Ishikawa (cell line): ENCODE data around the gene ESRRA.

Experiments used
- CEBPB ChIP-seq: IDR thresholded peaks from 2 replicates; pipeline ENCODE4 v1.6.1; 2012
- CREB1 ChIP-seq: IDR thresholded peaks from 2 replicates; pipeline ENCODE4 v1.6.1; 2012; ENCODE audit warnings: low read depth
- EP300 ChIP-seq: IDR thresholded peaks from 2 replicates; pipeline ENCODE4 v1.6.1; 2012; ENCODE audit warnings: borderline replicate concordance
- MAX ChIP-seq: IDR thresholded peaks from 2 replicates; pipeline ENCODE4 v1.6.1; 2012
- RAD21 ChIP-seq: IDR thresholded peaks from 2 replicates; pipeline ENCODE4 v1.6.1; 2012; ENCODE audit warnings: low read depth
- TAF1 ChIP-seq: IDR thresholded peaks from 2 replicates; pipeline ENCODE4 v1.6.1; 2012; ENCODE audit warnings: low read depth, mild to moderate bottlenecking
- TCF12 ChIP-seq: IDR thresholded peaks from 2 replicates; pipeline ENCODE4 v1.6.1; 2012; ENCODE audit warnings: low read depth
- TEAD4 ChIP-seq: IDR thresholded peaks from 2 replicates; pipeline ENCODE4 v1.6.1; 2012
- USF1 ChIP-seq: IDR thresholded peaks from 2 replicates; pipeline ENCODE4 v1.6.1; 2012
- YY1 ChIP-seq: IDR thresholded peaks from 2 replicates; pipeline ENCODE4 v1.6.1; 2012; ENCODE audit warnings: low read depth
- ZBTB7A ChIP-seq: IDR thresholded peaks from 2 replicates; pipeline ENCODE4 v1.6.1; 2012; ENCODE audit warnings: low read depth

DNA sequence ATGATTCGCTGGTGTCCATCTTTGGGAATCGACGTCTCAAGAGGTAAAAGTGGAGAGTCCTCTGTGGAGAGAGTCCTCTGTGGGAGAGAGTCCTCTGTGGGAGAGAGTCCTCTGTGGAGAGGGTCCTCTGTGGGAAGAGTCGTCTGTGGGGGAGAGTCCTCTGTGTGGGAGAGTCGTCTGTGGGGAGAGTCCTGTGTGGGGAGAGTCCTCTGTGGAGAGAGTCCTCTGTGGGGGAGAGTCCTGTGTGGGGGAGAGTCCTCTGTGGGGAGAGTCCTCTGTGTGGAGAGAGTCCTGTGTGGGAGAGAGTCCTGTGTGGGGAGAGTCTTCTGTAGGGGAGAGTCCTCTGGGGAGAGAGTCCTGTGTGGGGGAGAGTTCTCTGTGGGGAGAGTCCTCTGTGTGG is 15.7 kb downstream of the ESRRA start:
- no peak for TF ChIP-seq ZBTB7A
- no peak for TF ChIP-seq EP300
- no peak for TF ChIP-seq CEBPB
- no peak for TF ChIP-seq YY1
- no peak for TF ChIP-seq RAD21
- no peak for TF ChIP-seq USF1
- no peak for TF ChIP-seq TAF1
- no peak for TF ChIP-seq TEAD4
- TF ChIP-seq TCF12, result no peak
- no peak for TF ChIP-seq MAX
- no peak for TF ChIP-seq CREB1
